Esophagus squamous epithelium (tissue), 4 donors: ENCODE measurements around the gene ALPL.

Experiments used
- CTCF ChIP-seq, 6 experiments: fragments of 450-650 bp in 4 of 6; fragments of 200-600 bp in 2 of 6; sonication (generic) in 2 of 6; IDR thresholded peaks; one replicate each; pipeline ENCODE4 v1.5.1; 2016 to 2019; ENCODE audit warnings: antibody characterized with exemption in 6 of 6, mild to moderate bottlenecking in 4 of 6, moderate library complexity in 4 of 6
- POLR2A ChIP-seq, 4 donors: fragments of 450-650 bp; IDR thresholded peaks; one replicate each; pipeline ENCODE4 v1.6.1; 2017; ENCODE audit warnings: antibody characterized with exemption in 4 of 4, mild to moderate bottlenecking in 4 of 4, moderate library complexity in 3 of 4

GRCh38 chr1:21625390-21626190 is 116.4 kb downstream of the ALPL start:
- no peak for TF ChIP-seq CTCF (IDR thresholded peaks at IDR 0.05)
- no peak for TF ChIP-seq POLR2A (IDR thresholded peaks at IDR 0.05)
